Glutamatergic neuron (in vitro differentiated cells): ENCODE data around the gene ABR. TPM values are rescaled to one million over a fixed set of nuclear protein-coding genes. Genes with fewer than 3 reads are reported as not detected.

ENCODE experiments used
- DNase-seq: peaks from one replicate; pipeline ENCODE4 v3.0.0; 2022
- H3K27ac Mint-ChIP-seq: one replicate; pipeline ENCODE4 v1.8.0; 2020; ENCODE audit warnings: mild to moderate bottlenecking, mixed read lengths, inconsistent platforms; ENCODE audit not compliant: unreplicated experiment
- H3K27me3 Mint-ChIP-seq: one replicate; pipeline ENCODE4 v1.8.0; 2020; ENCODE audit warnings: mild to moderate bottlenecking, moderate library complexity, mixed read lengths, inconsistent platforms; ENCODE audit not compliant: unreplicated experiment
- H3K36me3 Mint-ChIP-seq: one replicate; pipeline ENCODE4 v1.8.0; 2020; ENCODE audit warnings: mild to moderate bottlenecking, mixed read lengths, inconsistent platforms; ENCODE audit not compliant: unreplicated experiment
- H3K4me1 Mint-ChIP-seq: one replicate; pipeline ENCODE4 v1.8.0; 2020; ENCODE audit warnings: mild to moderate bottlenecking, low read depth, mixed read lengths, inconsistent platforms; ENCODE audit not compliant: unreplicated experiment
- H3K4me3 Mint-ChIP-seq: one replicate; pipeline ENCODE4 v1.8.0; 2020; ENCODE audit warnings: mild to moderate bottlenecking, mixed read lengths, inconsistent platforms; ENCODE audit not compliant: unreplicated experiment
- H3K9me3 Mint-ChIP-seq: one replicate; pipeline ENCODE4 v1.8.0; 2020; ENCODE audit warnings: mild to moderate bottlenecking, moderate library complexity, mixed read lengths, inconsistent platforms; ENCODE audit not compliant: unreplicated experiment
- CTCF ChIP-seq: fragments of 200-600 bp; sonication (generic); IDR thresholded peaks from one replicate; pipeline ENCODE4 v1.5.0; 2021; ENCODE audit not compliant: partially characterized antibody, unreplicated experiment
- microRNA-seq: library from miRNA; unstranded; fragments of <30 nt; microRNA quantifications from one replicate; pipeline ENCODE4, GENCODE V29; 2020; ENCODE audit not compliant: unreplicated experiment
- total RNA-seq: library from RNA; stranded (reverse); fragmentation: NEBNext Ultra II Directional; extraction: Animal tissue kit (Norgen Biotek cat#: 25700); gene quantifications from one replicate; pipeline ENCODE4 v1.2.1, GENCODE V29; 2021; ENCODE audit not compliant: unreplicated experiment

ABR gene
- total RNA-seq, 1 donor from 2014 or later: 219 TPM

- Mint-ChIP-seq H3K9me3 (peaks cover 18% of the 10 kb centered on the region), H3K36me3 (peaks cover 5% of the 10 kb centered on the region), H3K4me1 (peaks cover 23% of the 10 kb centered on the region), H3K4me3 (no peak overlapping the region), H3K27me3 (peaks cover 5% of the 10 kb centered on the region), H3K27ac (no peak overlapping the region)
- TF ChIP-seq CTCF: no peak
- DNase-seq: no peak
These were observed 226.0 kb downstream of the ABR start for GRCh38 chr17:953767-954166.

Small RNA genes lying within 50 kb of the gene (microRNA-seq; reads per million reads assigned to microRNA genes)
- gene MIR3183: 7.7 reads per million, percentile 42 among the genes with 10 or more reads in this experiment

Other genes starting within 250 kb of the ABR start
- gene NXN, start 200.2 kb downstream of the ABR start, total RNA-seq: 177 TPM
- gene TIMM22, start 182.9 kb downstream of the ABR start, total RNA-seq: 22.0 TPM
- gene BHLHA9, start 90.5 kb upstream of the ABR start, total RNA-seq: not detected
- 0.98 TPM for gene TRARG1, start 99.7 kb upstream of the ABR start, total RNA-seq
- gene YWHAE, start 220.2 kb upstream of the ABR start, total RNA-seq: 1,106 TPM